PFSK-1 (cell line): Measurements from ENCODE around the gene KHDC4.

ENCODE experiments used
- FOXP2 ChIP-seq: optimal IDR thresholded peaks from 2 replicates; pipeline ENCODE3; 2011; ENCODE audit warnings: borderline replicate concordance, control low read depth, inconsistent platforms; ENCODE audit not compliant: insufficient read depth; ENCODE audit errors: extremely low read length, extremely low read depth
- POLR2AphosphoS5 ChIP-seq: IDR thresholded peaks from 2 replicates; pipeline ENCODE4 v1.6.1; 2012; ENCODE audit warnings: low read depth, mild to moderate bottlenecking, control low read depth, low read length, moderate library complexity
- SIN3A ChIP-seq: IDR thresholded peaks from 2 replicates; pipeline ENCODE4 v1.6.1; 2012; ENCODE audit warnings: mild to moderate bottlenecking, low read length, moderate library complexity, borderline replicate concordance; ENCODE audit not compliant: insufficient read depth
- TAF1 ChIP-seq: IDR thresholded peaks from 2 replicates; pipeline ENCODE4 v1.6.1; 2012; ENCODE audit warnings: low read length, control low read depth, borderline replicate concordance; ENCODE audit not compliant: insufficient read depth
- TF ChIP-seq, protein P1 (sequence below), 2 experiments: IDR thresholded peaks; 2 replicates each; pipeline versions ENCODE4 v1.6.1 to v1.8.0; 2011 to 2012; ENCODE audit warnings: low read depth in 2 of 2, low read length in 2 of 2, control low read depth in 1 of 2, inconsistent platforms in 1 of 2, mild to moderate bottlenecking in 1 of 2, moderate library complexity in 1 of 2; ENCODE audit not compliant: insufficient read depth in 1 of 2

The KHDC4 gene

DNA sequence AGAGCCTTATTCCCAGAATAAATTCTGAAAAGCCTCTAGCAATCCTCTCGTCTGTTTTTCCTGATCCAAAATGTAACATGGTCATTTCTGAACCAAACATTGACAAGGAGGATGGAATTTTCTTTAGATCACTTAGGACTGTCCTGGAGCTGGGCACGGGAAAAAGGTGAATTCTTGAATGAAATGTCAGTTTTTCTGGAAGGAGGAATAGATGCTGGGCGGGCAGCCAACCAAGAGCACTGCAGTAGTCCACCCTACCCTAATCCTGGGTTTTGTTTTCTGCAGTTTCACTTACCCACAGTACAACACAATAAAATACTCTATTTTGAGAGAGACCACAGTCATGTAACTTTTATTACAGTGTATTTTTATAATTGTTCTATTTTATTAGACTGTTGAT lies 44.0 kb downstream of the KHDC4 start:
- TF ChIP-seq FOXP2 (no peak), SIN3A (no peak)

DNA sequence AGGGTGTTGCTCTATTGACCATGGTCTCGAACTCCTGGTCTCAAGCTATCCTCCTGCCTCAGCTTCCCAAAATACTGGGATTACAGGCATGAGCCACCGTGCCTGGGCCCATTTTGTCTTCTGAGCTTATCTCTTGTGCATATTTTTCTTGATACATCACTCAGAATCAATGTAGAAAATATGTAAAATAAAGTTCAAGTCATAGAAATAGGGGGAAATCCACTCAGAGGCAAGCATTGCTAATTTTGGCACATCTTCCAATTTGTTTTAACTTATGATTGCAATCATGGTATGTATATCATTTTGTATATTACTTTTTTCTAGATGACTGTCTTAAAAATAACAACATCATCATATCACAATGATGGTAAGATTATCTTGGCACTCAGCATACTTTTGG lies 44.6 kb downstream of the KHDC4 start:
- TF ChIP-seq POLR2AphosphoS5 (no peak), TAF1 (no peak), SIN3A (no peak), FOXP2 (no peak)
- TF ChIP-seq, protein P1, sequence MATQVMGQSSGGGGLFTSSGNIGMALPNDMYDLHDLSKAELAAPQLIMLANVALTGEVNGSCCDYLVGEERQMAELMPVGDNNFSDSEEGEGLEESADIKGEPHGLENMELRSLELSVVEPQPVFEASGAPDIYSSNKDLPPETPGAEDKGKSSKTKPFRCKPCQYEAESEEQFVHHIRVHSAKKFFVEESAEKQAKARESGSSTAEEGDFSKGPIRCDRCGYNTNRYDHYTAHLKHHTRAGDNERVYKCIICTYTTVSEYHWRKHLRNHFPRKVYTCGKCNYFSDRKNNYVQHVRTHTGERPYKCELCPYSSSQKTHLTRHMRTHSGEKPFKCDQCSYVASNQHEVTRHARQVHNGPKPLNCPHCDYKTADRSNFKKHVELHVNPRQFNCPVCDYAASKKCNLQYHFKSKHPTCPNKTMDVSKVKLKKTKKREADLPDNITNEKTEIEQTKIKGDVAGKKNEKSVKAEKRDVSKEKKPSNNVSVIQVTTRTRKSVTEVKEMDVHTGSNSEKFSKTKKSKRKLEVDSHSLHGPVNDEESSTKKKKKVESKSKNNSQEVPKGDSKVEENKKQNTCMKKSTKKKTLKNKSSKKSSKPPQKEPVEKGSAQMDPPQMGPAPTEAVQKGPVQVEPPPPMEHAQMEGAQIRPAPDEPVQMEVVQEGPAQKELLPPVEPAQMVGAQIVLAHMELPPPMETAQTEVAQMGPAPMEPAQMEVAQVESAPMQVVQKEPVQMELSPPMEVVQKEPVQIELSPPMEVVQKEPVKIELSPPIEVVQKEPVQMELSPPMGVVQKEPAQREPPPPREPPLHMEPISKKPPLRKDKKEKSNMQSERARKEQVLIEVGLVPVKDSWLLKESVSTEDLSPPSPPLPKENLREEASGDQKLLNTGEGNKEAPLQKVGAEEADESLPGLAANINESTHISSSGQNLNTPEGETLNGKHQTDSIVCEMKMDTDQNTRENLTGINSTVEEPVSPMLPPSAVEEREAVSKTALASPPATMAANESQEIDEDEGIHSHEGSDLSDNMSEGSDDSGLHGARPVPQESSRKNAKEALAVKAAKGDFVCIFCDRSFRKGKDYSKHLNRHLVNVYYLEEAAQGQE (IDR thresholded peaks at IDR 0.05; ENCODE audit: insufficient read depth in 1 of 2, low read depth in 2 of 2, low read length in 2 of 2), result no peak

DNA sequence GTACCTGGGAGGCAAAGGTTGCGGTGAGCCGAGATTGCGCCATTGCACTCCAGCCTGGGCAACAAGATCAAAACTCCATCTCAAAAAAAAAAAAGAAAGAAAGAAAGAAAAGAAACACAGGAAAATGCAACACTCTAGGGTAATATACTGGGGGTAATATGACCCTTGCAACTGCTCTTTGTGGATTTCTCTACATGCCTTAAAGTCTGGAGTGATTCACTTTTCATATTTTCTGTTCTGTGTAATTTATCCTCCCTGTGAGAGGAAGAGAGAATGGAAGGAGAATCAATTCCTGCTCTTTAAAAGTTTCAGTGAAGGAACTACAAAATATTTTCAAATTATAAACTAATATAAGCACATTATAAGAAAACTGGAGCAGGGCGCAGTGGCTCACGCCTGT lies 45.7 kb downstream of the KHDC4 start:
- TF ChIP-seq FOXP2, result no peak

DNA sequence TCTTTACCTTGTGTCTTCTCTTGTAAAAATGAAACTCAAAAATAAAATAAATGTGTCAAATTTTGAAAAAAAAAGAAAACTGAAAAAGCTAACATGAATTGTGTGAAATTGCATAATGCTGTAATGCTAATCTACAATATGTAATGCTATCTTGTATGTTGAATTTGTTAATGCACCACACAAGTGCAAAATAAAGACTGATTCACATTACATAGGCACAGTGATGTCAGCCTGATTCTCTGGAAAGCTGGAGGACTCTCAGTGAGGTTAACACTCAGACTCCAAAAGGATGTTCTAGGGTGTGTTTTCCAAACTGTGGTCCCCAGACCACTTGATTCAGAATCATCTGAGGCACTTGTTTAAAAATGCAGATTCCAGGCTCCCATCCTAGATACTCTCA lies 49.2 kb downstream of the KHDC4 start:
- TF ChIP-seq POLR2AphosphoS5 (no peak), TAF1 (no peak), SIN3A (no peak), FOXP2 (no peak)
- TF ChIP-seq, protein P1 (IDR thresholded peaks at IDR 0.05; ENCODE audit: insufficient read depth in 1 of 2, low read depth in 2 of 2, low read length in 2 of 2), result no peak

DNA sequence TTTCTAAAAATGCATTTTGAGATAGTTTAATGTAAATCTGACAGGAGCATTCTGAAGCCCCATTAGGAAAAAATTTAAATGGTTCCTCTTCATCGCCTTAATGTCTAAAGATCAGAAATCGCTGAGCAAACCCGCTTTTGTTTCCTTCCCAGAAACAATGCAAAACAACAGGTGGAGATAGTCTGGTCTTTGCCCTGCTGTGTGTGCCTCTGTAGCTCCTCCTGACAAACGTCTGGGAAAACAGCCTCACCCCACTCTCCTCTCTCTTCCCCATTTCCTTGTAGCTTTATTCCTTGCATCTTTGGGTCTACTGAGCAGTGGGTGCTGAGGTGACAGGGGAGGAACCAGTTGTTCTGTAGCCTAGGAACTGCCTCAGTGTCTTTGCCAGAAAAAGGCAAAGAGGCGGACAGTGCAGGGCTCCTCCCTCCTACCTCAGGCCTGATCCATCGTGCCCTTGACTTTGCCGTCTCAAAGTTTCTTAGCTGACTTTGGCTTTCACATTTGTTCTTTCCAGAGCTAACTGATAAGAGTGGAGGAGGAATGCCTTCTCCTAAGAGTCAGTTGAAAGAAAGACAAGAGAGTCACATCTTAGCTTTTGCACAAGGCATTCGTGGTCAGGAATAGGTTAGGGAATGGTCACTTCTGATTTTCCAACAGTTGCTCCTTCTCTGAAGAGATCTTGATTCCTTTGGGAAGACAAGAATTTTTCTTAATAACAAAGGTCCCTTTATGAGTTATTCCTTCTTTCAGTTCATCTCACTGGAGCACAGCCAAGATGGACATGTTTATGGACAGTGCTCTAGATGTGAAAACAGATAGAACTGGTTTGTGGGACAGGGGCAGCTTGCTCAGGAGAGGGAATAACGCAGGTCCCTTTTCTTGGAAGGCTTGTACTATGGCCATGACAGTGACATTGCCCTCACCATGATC lies 49.9 kb downstream of the KHDC4 start:
- TF ChIP-seq POLR2AphosphoS5 (no peak), FOXP2 (no peak), SIN3A (no peak), TAF1 (no peak)
- TF ChIP-seq, protein P1 (IDR thresholded peaks at IDR 0.05; ENCODE audit: insufficient read depth in 1 of 2, low read depth in 2 of 2, low read length in 2 of 2), result no peak

DNA sequence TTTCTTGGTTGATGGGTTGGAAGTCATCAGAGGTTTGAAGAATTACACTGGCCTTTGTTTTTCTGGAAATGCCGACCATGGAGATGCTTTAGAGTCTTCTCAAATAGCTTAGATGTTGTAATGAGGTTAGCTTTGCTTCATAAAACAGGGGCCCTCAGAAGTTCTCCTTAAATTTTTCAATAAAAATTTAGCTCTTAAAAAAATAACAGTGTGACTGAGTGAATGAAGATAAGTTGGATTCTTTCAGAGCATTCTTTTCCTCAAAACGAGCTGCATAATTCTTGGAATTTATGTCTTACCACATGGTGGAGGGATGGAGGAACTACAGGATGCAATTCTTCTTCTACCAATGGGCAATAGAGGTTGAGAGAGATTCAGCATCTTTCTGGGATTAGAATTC lies 51.4 kb downstream of the KHDC4 start:
- TF ChIP-seq TAF1 (no peak), SIN3A (no peak), POLR2AphosphoS5 (no peak), FOXP2 (no peak)
- TF ChIP-seq, protein P1 (IDR thresholded peaks at IDR 0.05; ENCODE audit: insufficient read depth in 1 of 2, low read depth in 2 of 2, low read length in 2 of 2), result no peak
